Activated CD4-positive, alpha-beta T cell treated with anti-CD3 and anti-CD28 coated beads, Interleukin-10, Interleukin-2, amounts not matched to agents 100 ng/mL and 50 ng/mL, durations not matched to agents 16 hours and 8 hours (primary cell): Measurements from ENCODE around the gene ATP6V1G3.
A peak's percentile ranks its signal among the peaks of the same experiment; 100 is the strongest.
"Not testable (repeated sequence)": the region's sequence is repeated elsewhere in the genome, so short reads cannot be mapped to it uniquely, and the experiment has no call there.

Experiments used
- DNase-seq: peaks from one replicate; pipeline ENCODE4 v3.0.0-alpha.2; 2020

The ATP6V1G3 gene, protein sequence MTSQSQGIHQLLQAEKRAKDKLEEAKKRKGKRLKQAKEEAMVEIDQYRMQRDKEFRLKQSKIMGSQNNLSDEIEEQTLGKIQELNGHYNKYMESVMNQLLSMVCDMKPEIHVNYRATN

DNA sequence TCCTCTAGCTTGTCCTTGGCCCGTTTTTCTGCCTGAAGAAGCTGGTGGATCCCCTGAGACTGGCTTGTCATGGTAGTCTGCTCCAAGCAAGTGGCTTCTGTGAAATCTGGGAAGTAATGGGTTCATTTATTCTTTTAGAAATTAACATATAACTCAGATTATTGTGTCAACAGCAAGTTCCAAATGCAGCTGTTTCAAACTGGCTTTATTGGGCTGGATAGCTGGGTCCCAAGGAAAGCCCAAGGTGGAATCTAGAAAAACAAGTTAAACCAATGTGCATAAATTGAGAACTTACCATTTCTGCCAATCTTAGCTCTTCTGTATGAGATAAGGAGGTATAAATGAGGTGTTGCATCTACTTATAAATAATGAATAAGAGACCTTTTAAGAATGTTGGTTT is at the start of gene ATP6V1G3:
TSS of gene ATP6V1G3 (minus strand) at position 101 of the 400 bp plus-strand sequence. CDS start at position 71, 30 bp downstream.
- no peak for DNase-seq

DNA sequence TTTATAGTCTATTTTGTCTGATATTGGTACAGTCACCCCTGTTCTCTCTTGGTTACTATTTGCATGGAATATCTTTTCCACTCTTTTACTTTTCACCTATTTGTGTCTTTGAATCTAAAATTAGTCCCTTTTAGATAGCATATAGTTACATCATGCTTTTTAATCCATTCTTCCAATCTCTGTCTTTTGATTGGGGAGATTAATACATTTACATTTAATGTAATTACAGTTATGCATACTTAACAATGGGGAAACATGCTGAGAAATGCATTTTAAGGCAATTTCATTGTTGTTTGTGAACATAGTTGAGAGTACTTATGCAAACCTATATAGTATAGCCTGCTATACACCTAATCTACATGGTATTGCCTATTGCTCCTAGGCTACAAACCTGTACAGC is 48.4 kb upstream of the ATP6V1G3 start:
- DNase-seq: no peak

DNA sequence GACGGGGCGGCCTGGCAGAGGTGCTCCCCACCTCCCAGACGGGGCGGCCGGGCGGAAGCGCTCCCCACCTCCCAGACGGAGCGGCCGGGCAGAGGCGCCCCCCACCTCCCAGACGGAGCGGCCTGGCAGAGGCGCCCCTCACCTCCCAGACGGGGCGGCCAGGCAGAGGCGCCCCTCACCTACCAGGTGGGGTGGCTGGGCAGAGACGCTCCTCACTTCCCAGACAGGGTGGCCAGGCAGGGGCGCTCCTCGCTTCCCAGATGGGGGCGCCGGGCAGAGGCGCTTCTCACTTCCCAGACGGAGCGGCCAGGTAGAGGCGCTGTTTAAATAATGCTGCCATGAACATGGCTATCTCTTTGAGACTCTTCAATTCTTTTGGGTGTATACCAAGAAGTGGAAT is 43.7 kb upstream of the ATP6V1G3 start:
- no peak for DNase-seq

DNA sequence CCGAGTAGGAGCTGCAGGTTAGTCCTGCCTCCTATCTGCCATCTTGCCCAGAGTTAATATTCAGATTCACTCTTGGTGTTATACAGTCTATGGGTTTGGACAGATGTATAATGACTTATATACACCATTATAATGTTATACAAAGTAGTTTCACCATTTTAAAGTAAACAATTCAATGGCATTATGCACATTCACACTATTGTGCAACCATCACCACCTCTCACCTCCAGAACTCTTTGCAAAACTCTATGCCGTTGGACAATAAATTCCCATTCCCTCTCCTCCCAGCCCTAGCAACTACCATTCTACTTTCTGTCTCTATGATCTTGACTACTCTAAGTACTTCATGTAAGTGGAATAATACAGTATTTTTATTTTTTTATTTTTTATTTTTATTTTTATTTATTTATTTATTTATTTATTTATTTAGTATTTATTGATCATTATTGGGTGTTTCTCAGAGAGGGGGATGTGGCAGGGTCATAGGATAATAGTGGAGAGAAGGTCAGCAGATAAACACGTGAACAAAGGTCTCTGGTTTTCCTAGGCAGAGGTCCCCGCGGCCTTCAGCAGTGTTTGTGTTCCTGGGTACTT is 42.8 kb upstream of the ATP6V1G3 start:
- DNase-seq: not testable (repeated sequence)

GRCh38 chr1:198577444-198577843 is 37.0 kb upstream of the ATP6V1G3 start:
- DNase-seq: no peak

DNA sequence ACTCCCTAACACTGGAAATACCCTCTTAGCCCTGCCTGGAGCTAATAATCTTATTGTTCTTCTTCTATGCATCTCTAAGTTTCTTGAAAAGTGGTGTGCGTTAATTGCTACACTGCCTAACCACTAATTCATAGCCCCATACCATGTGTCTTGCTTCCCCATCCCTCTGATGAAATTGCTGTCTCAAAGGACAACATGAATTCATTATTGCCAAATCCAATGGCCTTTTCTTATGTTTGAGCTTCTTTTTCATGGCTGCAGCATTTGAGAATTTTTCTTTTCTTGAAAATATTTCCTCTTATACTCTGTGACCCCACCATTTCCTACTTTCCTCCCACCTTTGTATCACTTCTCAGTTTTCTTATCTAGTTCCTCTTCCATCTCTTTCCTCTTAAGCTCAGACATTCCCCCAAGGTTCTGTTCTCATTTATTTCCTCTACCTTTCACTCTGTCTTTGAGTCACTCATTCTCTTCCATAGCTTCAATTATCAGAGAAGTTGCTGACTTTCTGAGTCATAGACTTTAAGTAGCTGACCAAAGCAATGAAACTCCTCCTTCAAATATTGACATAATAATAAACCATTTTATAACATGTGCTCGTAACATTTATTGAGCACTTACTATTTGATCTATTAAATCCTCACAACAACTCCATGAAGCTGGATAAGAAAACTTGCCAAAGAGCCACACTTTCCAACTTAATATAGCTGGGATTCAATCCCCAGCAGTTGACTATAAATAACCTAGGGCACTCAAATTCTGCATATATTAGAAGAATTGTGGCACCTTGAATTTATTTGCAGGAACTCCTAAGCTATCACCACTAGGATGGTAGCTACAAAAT is 35.5 kb upstream of the ATP6V1G3 start:
- DNase-seq: no peak

- no peak for DNase-seq
Measured at GRCh38 chr1:198575292-198575691, 34.8 kb upstream of the ATP6V1G3 start.

- no peak for DNase-seq
Measured at GRCh38 chr1:198574325-198574724, 33.8 kb upstream of the ATP6V1G3 start.

DNA sequence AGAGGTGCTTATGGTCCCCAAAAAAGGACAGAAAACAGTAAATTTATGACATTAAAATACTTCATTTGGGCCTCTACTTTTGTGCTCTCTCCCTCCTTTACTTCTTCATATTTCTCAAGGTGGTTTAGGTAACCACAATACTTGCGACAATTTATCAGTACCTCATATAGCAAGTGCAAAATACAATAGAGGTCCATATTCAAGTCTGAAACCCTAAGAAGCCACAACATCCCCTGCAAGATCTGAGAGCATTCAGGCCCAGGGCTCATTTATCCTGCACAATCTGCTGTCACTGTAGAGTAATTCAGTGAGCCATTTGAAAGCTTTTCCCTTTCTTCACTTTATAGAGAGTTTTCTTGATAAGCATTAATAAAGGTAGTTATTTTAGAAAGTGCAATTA is 24.2 kb upstream of the ATP6V1G3 start:
- peak; percentile 27 for DNase-seq

DNA sequence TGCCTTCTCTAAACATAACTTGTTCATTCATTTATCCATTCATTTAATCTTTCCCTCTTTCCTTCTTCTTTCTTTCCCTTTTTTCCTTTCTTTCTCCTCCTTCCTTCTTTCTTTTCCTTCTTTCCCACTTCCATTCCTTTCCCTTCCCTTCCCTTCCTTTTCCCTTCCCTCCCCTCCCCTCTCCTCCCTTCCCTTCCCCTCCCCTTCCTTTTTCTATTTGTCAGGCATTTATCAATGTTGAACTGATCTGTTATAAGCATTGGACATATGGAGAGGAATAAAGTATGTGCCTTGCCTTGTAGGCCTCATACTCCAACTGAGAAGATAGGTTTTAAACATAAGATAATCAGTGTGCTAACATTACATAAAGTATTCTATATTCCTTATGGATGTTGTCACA is 23.7 kb upstream of the ATP6V1G3 start:
- no peak for DNase-seq

GRCh38 chr1:198563583-198563982 is 23.1 kb upstream of the ATP6V1G3 start:
- no peak for DNase-seq

- no peak for DNase-seq
Measured at GRCh38 chr1:198560161-198560560, 19.7 kb upstream of the ATP6V1G3 start.

GRCh38 chr1:198559362-198559761 is 18.9 kb upstream of the ATP6V1G3 start:
- no peak for DNase-seq

DNA sequence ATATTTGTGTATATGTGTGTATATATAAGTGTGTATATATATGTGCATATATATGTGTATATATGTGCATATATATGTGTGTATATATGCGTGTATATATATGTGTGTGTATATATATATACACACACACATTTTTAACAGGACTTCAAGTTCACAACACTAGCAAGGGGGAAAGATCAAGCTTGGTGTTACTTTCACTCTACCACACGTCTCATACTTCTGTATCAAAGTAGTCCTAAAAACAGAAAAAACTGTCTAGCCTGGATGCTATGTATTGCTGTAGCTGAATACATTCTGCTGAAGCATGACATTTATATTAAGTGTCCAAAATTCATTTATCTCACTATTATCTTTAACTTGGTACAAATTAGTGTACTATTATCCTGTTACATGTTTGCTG is 17.9 kb upstream of the ATP6V1G3 start:
- DNase-seq: no peak

DNA sequence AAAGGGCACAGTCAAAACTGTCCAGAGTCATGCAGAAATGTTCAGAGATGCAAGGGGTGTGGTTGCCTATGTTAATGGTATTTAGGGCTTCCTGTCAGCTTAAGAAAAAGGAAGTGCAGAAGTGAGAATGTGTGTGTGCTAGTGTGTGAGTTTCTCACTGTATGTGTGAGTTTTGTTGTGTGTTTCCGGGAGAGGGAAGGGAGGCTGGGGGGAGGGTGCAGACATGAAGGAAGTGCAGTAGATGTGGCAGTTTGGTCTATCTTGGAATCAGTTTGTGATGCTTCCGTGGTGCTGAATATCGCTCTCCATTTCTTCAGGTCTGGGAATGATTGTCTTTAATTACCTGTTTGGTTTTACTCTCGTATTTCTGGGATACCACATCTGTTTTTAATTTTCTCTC is 16.5 kb upstream of the ATP6V1G3 start:
- DNase-seq: peak; percentile 82

- DNase-seq: no peak
Measured at GRCh38 chr1:198552668-198553416, 12.4 kb upstream of the ATP6V1G3 start.

GRCh38 chr1:198550941-198551524 is 10.6 kb upstream of the ATP6V1G3 start:
- DNase-seq: no peak

DNA sequence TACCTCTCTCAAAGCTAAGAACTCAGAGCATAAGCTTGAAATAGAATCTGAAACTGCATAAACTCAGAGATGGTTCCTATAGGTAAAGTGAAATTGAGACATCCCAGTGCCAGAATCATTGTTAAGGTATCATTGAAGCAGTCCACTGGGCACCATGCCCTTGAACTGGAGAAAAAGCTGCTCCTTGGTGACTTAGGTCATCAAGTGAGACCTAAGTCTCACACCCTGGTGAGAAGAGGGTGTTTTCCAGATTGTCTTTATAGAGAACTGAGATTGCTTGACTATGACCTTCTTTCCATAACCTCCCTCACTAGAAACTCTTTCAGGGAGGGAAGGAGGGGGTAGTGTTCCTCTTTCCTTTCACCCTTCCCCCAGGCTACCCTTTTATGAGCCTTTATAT is 9.4 kb upstream of the ATP6V1G3 start:
- DNase-seq: no peak

- DNase-seq: no peak
Measured at GRCh38 chr1:198548890-198549289, 8.4 kb upstream of the ATP6V1G3 start.

GRCh38 chr1:198545156-198545555 is 4.7 kb upstream of the ATP6V1G3 start:
- DNase-seq: no peak

DNA sequence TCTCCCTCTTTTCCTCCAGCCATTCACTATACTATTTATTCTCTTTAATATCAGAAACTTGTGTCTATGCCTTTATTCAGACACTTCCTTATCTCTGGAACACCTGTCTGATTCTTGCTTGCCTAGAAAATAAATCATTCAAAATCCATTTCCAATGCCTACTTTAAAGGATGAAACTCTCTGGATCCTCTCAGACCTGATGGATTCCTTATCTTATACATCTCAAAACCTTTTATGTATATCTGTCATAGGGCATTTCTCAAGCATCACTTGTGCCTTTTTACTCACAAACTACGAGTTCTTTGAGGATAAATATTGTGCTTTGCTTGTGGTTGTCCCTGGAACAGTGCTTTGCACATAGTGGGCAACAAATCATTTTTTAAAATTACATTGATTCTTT is 3.8 kb upstream of the ATP6V1G3 start:
- no peak for DNase-seq

- DNase-seq: no peak
Measured at GRCh38 chr1:198543670-198544260, 3.3 kb upstream of the ATP6V1G3 start.

- DNase-seq: no peak
Measured at GRCh38 chr1:198542632-198543031, 2.2 kb upstream of the ATP6V1G3 start.
